ENCODE results near the gene PCDH9.

Gene PCDH9

DNA sequence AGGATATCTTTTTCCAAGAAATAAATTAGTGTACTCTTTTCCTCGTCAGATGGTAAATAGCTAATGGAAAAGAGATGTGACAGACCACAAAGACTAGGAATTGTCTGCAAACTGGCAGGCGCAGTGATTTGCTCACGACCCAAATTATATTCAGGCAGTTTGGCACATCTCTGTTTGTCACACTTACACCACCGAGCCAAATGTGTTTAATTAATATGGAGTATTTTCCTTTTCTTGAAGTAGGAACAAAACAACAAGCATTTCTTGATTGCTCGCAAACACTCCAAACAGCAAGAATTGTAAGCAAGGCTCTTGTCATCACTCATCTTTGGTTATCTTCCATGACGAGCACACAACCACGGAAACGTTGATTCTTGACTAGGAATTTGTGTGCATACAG, 884.2 kb downstream of the PCDH9 start:
- no peaks in the 10 kb centered on the region for H3K27me3 Mint-ChIP-seq
- no peak overlapping the region for H3K4me3 Mint-ChIP-seq
- H3K36me3 Mint-ChIP-seq: no peaks in the 10 kb centered on the region

DNA sequence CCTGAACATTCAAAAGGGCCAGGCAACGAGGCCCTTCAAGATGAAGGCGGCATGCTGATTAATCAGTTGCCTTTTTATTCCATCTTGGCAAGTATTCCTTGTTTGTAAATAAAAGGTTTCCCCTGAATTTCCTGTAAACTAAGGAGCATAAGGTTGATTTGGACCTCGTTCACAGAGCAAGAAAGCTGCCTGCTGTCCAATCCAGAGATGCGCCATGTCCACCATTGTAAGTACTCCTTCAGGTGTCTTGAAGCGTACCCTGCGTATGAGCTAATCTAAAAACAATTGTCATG, 884.7 kb downstream of the PCDH9 start:
- DNase-seq (ENCODE audit: low spot score in 2 of 2): no peak
- no peaks in the 10 kb centered on the region for H3K4me1 Mint-ChIP-seq
- H3K27ac Mint-ChIP-seq: no peak overlapping the region
- no peaks in the 10 kb centered on the region for H3K27me3 Mint-ChIP-seq
- no peaks in the 10 kb centered on the region for H3K36me3 Mint-ChIP-seq
- peaks cover 5% of the 10 kb centered on the region for H3K9me3 Mint-ChIP-seq
- no peak overlapping the region for H3K4me3 Mint-ChIP-seq
- no peak for ATAC-seq (ENCODE audit: low read depth)

More for the DNA sequence above, 884.2 kb downstream of the PCDH9 start:
- no peak for ATAC-seq (ENCODE audit: low read depth)
- Mint-ChIP-seq H3K9me3 (peaks cover 5% of the 10 kb centered on the region), H3K27ac (no peak overlapping the region), H3K4me1 (no peaks in the 10 kb centered on the region)
- no peak for DNase-seq (ENCODE audit: low spot score in 2 of 2)

DNA sequence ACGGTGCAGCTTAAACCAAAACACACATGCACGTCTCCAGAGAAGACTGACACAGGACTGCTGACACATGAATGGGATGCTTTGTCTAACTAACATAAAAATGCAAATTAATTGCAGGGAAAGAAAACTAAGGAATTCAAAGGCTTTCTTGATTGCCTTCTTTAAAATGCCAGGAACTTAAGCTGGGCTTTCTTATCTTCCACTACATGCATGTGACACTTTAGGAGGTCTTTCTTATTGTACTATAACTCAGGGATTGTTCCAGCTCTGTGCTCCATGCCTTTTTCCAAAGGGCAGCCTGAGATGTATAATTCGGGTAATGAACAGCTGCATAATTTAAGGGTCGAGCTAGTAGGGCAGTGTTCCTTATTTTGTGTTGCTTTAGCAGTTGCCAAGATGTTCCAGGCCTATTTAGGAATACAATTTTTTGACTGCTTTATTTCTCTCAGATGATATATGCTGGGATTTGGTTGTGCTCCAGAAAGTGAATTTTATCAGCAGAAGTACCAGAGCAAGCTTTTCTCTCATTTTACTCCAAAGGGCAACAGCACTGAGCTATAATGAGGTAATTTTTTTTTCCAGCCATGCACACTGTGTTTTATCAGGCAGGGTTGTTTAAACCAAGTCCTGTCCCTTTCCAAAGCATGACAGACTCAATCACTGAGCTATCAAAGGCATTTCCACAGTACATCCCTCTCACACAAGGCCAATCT, 885.2 kb downstream of the PCDH9 start:
- no peak for DNase-seq (ENCODE audit: low spot score in 2 of 2)
- no peaks in the 10 kb centered on the region for H3K36me3 Mint-ChIP-seq
- no peaks in the 10 kb centered on the region for H3K27me3 Mint-ChIP-seq
- no peaks in the 10 kb centered on the region for H3K4me1 Mint-ChIP-seq
- H3K4me3 Mint-ChIP-seq: no peak overlapping the region
- ATAC-seq (ENCODE audit: low read depth): no peak
- H3K27ac Mint-ChIP-seq: no peak overlapping the region
- H3K9me3 Mint-ChIP-seq: peaks cover 5% of the 10 kb centered on the region

DNA sequence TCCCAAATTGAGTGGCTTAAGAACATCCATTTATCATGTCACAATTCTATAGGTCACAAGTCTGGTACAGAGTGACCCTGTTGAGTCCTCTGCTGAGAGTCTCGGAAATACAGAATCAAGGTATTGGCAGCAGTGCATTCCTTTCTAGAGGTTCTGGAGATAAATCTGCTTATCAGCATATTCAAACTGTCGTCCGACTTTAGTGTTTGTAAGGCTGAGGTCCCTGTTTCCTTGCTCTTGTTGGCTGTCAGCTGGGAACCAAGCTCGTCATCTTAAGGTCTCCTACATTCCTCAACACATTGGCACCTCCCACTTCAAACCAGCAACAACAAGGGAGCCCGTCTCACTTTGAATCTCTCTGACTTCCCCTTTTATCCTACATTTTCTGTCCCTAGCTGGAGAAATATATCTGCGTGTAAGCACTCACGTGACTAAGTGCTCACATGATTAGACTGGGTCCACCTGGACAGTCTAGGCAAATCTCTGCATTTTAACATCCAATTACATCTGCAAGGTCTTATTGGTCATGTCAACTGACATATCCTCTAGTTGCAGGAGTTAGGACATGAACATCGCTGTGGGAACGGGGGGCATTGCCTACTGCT, 886.8 kb downstream of the PCDH9 start:
- ATAC-seq (ENCODE audit: low read depth) (no peak), DNase-seq (ENCODE audit: low spot score in 2 of 2) (no peak)
- Mint-ChIP-seq H3K4me1 (no peaks in the 10 kb centered on the region), H3K27ac (no peak overlapping the region), H3K36me3 (no peaks in the 10 kb centered on the region), H3K27me3 (no peaks in the 10 kb centered on the region), H3K9me3 (peaks cover 5% of the 10 kb centered on the region), H3K4me3 (no peak overlapping the region)

DNA sequence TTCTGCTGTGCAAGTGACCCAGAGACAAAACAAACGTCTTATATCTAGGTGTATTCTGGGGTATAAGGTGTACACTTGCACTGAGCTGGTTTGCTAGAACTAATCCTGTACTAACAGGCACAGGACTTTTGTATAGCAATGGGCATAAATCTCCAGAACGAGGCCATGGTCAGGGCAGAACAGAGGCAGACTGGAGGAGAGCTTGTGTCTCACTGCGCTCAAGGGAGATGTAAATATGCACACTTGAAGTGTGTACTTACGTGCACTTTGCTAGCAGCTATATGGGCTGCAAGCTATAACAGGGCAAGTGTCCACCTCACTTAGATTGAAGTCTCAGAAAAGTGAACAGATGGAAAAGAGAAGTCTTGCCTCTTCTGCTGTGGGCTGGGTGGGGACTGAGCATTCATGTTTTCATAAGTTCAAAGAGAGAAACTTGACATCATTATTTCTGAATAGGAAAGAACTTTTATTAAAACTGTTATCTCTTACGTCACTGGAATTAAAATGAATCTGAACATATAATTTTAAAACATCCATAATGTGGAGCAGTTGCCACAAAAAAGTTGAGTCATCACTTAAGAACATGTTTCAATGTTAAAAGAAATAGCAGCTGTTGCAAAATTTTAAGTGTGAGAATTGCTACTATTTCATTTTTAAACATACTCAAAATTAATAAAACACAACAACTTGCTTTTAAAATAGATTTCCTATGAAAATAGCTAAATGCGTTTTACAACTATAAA, 888.3 kb downstream of the PCDH9 start:
- no peak for ATAC-seq (ENCODE audit: low read depth)
- H3K9me3 Mint-ChIP-seq: no peaks in the 10 kb centered on the region
- no peaks in the 10 kb centered on the region for H3K4me1 Mint-ChIP-seq
- no peaks in the 10 kb centered on the region for H3K36me3 Mint-ChIP-seq
- H3K4me3 Mint-ChIP-seq: no peak overlapping the region
- no peak for DNase-seq (ENCODE audit: low spot score in 2 of 2)
- H3K27ac Mint-ChIP-seq: no peak overlapping the region
- H3K27me3 Mint-ChIP-seq: no peaks in the 10 kb centered on the region

DNA sequence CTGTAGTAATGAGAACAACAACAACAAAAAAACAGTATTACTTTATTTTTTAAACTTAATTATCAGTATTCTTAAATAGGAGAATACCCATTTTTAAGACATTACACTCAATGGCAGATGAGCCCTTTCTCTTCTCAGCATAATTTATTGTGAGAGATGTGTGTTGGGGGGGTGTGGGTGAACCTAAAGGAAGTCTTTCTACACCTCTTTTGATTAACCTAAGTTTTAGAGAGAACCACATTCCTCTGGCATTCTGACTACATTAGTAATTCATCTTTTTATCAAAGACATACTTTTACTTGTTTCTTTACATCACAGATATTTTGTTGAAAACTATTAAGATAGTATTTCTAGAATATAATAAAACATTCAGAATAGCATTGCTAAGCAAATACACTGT, 890.9 kb downstream of the PCDH9 start:
- Mint-ChIP-seq H3K4me1 (no peaks in the 10 kb centered on the region), H3K36me3 (no peaks in the 10 kb centered on the region), H3K27me3 (no peaks in the 10 kb centered on the region), H3K4me3 (no peak overlapping the region), H3K27ac (no peak overlapping the region), H3K9me3 (no peaks in the 10 kb centered on the region)
- DNase-seq (ENCODE audit: low spot score in 2 of 2): no peak
- no peak for ATAC-seq (ENCODE audit: low read depth)

DNA sequence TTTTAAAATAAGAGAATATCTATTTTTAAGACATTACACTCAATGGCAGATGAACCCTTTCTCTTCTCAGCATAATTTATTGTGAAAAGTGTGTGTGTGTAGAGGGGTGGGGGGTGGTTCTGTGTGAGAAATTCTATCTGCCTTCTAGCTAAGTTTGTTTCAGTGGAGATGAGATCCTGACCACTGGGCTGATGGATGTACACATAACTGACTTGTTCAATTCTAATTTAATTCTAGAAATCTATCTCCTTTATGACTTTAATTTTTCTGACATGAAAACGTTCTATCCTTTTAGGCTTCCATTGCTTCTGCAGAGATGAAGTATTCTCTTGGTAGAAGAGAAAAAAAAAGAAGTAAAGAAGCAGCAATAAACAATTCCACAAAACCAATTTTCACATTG, 891.6 kb downstream of the PCDH9 start:
- Mint-ChIP-seq H3K9me3 (no peaks in the 10 kb centered on the region), H3K27me3 (no peaks in the 10 kb centered on the region), H3K4me1 (no peaks in the 10 kb centered on the region), H3K36me3 (no peaks in the 10 kb centered on the region), H3K4me3 (no peak overlapping the region), H3K27ac (no peak overlapping the region)
- DNase-seq (ENCODE audit: low spot score in 2 of 2) (no peak), ATAC-seq (ENCODE audit: low read depth) (no peak)

DNA sequence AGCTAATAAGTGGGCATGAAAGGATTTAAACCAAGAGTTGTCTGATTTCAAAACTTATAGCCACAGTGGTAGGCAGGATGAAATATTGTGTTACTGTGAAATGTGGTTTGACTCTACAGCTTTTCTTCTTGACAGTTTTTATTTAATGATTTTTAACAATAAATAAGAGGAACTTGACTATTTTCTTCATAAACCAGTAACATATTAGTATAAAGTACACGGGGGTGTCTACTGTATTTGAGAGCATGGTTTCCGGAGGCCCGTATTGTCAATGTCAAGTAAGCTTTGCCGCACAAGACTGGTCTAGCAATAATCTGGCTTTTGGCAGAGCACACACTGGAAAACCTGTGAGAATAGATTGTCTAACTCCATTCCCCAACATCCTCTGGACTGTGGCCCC, 894.5 kb downstream of the PCDH9 start:
- no peak overlapping the region for H3K4me3 Mint-ChIP-seq
- H3K36me3 Mint-ChIP-seq: no peaks in the 10 kb centered on the region
- H3K27me3 Mint-ChIP-seq: no peaks in the 10 kb centered on the region
- no peak for DNase-seq (ENCODE audit: low spot score in 2 of 2)
- H3K4me1 Mint-ChIP-seq: no peaks in the 10 kb centered on the region
- ATAC-seq (ENCODE audit: low read depth): no peak
- no peaks in the 10 kb centered on the region for H3K9me3 Mint-ChIP-seq
- H3K27ac Mint-ChIP-seq: no peak overlapping the region

DNA sequence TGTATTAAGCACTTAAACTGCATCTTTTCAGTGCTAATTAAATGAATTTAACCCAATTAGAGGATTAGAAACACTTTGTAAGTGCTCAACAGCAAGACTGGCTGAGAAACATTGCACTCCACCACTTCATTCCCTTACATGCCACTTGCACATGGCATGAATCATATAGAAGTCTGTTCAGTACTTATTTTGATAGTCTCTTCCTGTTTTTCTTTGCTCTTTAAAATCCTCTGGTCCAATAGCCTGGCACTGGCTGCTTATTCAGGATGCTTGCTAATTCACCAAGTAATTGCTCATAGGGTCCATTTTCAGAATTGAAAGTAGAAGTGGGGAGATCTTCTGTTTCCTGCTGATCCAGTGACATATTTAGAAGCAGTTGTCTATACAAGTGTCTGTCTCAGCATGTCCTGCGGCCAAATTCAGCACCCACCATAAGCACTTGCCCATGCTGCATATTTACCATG, 900.1 kb downstream of the PCDH9 start:
- H3K4me3 Mint-ChIP-seq: no peak overlapping the region
- H3K9me3 Mint-ChIP-seq: no peaks in the 10 kb centered on the region

DNA sequence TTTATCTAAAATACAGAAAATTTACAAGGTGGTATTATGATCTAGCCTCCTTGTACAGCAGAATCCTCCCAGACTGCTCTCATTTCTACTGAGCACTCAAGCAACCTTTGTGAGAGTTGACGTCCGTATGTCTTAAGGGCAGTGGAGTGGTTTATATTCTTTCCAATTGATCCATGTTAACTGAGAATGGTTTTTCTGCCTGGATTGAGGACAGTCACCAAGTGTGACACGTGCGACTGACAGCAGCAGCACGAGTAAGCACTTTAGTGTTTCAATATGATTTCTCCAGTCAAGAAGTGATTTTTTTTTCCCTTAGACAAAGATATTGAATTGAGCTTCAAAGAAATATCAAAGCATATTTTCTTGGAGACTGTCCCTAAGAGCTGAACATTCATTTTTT, 901.7 kb downstream of the PCDH9 start:
- H3K36me3 Mint-ChIP-seq: no peaks in the 10 kb centered on the region
- H3K4me3 Mint-ChIP-seq: no peak overlapping the region
- H3K4me1 Mint-ChIP-seq: no peaks in the 10 kb centered on the region
- no peaks in the 10 kb centered on the region for H3K9me3 Mint-ChIP-seq
- ATAC-seq (ENCODE audit: low read depth): no peak
- H3K27me3 Mint-ChIP-seq: no peaks in the 10 kb centered on the region
- no peak overlapping the region for H3K27ac Mint-ChIP-seq
- no peak for DNase-seq (ENCODE audit: low spot score in 2 of 2)

More for the DNA sequence above, 900.1 kb downstream of the PCDH9 start:
- H3K36me3 Mint-ChIP-seq: no peaks in the 10 kb centered on the region
- no peaks in the 10 kb centered on the region for H3K4me1 Mint-ChIP-seq
- no peak overlapping the region for H3K27ac Mint-ChIP-seq
- no peaks in the 10 kb centered on the region for H3K27me3 Mint-ChIP-seq
- DNase-seq (ENCODE audit: low spot score in 2 of 2) (no peak), ATAC-seq (ENCODE audit: low read depth) (no peak)

DNA sequence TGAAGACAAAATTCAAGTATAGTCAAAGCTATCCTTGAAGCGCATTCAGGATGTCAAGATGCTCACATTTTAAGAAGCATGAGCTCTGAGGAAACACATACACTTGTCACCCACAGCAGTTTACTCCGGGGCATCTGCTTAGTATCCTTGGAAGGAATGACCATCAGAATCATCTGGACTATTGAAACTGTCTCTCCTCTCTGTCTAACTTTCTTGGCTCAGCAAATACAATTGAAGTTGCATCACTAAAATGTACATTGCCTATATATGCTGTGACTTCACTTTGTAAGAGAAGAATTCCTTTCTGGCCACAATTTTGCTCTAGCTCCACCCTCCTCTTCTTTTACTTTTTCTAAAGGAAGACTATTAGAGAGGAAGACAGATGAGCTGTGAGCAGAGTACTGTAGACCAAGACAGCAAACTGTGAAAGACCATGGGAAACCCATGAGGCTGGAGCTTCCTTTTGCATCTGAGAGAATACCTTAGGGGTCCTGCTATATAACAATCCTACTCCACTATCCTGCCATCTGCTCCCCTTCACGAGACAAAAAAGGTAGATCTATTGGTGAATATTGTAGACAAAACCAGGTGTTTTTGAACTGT, 906.3 kb downstream of the PCDH9 start:
- H3K36me3 Mint-ChIP-seq: no peaks in the 10 kb centered on the region
- ATAC-seq (ENCODE audit: low read depth) (no peak), DNase-seq (ENCODE audit: low spot score in 2 of 2) (no peak)
- H3K9me3 Mint-ChIP-seq: peaks cover 1% of the 10 kb centered on the region
- no peak overlapping the region for H3K4me3 Mint-ChIP-seq
- no peaks in the 10 kb centered on the region for H3K4me1 Mint-ChIP-seq
- no peaks in the 10 kb centered on the region for H3K27me3 Mint-ChIP-seq
- no peak overlapping the region for H3K27ac Mint-ChIP-seq

DNA sequence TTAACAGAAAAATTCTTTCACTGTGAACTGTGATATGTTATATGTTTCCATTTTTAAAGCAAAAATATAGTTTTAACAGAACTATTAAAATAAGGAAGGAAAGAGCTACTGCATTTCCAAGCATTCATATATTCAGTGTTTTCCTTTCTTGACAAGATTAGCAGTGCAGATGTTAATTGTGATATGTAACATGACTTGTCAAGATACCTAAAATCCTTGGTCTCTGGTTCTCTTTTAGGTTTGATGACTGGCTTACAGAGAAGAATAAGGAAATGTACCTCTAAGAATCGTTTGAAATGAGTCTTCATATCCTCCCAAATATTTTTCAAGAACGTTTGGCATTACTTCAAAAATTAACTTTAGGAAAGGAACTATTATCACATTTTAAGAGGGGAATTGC, 907.2 kb downstream of the PCDH9 start:
- Mint-ChIP-seq H3K9me3 (peaks cover 1% of the 10 kb centered on the region), H3K36me3 (no peaks in the 10 kb centered on the region), H3K4me3 (no peak overlapping the region), H3K27me3 (no peaks in the 10 kb centered on the region), H3K27ac (no peak overlapping the region), H3K4me1 (no peaks in the 10 kb centered on the region)
- no peak for DNase-seq (ENCODE audit: low spot score in 2 of 2)
- no peak for ATAC-seq (ENCODE audit: low read depth)

DNA sequence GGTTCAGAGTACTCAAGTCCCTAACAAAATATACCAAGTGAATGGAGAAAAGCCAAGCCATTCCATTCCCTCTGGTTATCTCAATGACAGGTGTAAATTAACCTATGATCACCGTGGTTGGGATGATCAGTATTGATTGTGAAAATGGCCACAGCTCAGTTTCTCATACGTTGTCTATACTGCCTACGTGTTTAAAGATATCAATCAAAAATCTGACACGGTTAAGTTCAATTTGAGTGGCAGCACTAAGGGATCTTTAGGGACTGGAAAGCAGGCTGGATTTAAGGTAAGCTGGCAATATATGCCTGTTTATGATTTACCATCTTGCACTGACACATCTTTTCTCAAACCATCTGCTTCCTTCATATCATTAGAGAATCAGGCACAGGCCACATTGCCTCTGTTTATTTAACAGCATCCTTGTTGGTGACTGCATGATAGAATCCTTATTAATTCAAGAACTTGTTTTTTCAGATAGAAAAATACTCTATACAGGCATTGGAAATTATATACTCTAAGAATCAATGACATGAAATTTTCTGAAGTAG, 907.9 kb downstream of the PCDH9 start:
- H3K27ac Mint-ChIP-seq: no peak overlapping the region
- H3K9me3 Mint-ChIP-seq: peaks cover 1% of the 10 kb centered on the region

DNA sequence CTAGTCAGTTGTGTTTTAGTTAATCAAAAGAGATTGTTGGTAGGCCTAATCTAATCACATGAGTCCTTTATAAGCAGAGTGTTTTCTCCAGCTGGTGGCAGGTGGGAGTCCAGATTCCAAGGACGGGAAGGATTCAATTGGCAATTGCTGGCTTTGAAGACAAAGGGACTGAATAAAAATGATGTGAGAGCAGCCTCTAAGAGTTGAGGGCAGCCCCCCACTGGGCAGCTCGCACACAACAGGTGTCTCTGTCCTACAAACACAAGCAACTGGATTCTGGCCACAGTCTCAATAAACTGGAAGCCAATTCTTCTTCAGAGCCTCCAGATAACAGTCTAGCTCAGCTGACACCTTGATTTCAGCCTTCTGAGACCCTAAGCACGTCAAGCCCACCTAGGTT, 915.2 kb downstream of the PCDH9 start:
- ATAC-seq (ENCODE audit: low read depth): no peak
- Mint-ChIP-seq H3K9me3 (peaks cover 3% of the 10 kb centered on the region), H3K27ac (no peak overlapping the region)

More for the DNA sequence above, 907.9 kb downstream of the PCDH9 start:
- no peak overlapping the region for H3K4me3 Mint-ChIP-seq
- H3K27me3 Mint-ChIP-seq: no peaks in the 10 kb centered on the region
- DNase-seq (ENCODE audit: low spot score in 2 of 2) (no peak), ATAC-seq (ENCODE audit: low read depth) (no peak)
- no peaks in the 10 kb centered on the region for H3K4me1 Mint-ChIP-seq
- no peaks in the 10 kb centered on the region for H3K36me3 Mint-ChIP-seq

More for the DNA sequence above, 915.2 kb downstream of the PCDH9 start:
- H3K36me3 Mint-ChIP-seq: no peaks in the 10 kb centered on the region
- DNase-seq (ENCODE audit: low spot score in 2 of 2): no peak
- H3K4me3 Mint-ChIP-seq: no peak overlapping the region
- H3K4me1 Mint-ChIP-seq: peaks cover 2% of the 10 kb centered on the region
- no peaks in the 10 kb centered on the region for H3K27me3 Mint-ChIP-seq

Data from memory B cell (primary cell).